K562 (cell line): ENCODE results near the gene MKNK1. TPM values are rescaled to one million over a fixed set of nuclear protein-coding genes. Genes with fewer than 3 reads are reported as not detected.

Experiments
- ATAC-seq: fragments of 200-7000 bp; cut with Tn5 transposase; 3 replicates; pipeline ENCODE4 v1.9.1; 2020; ENCODE audit warnings: moderate library complexity
- BruUV-seq: library from RNA; stranded (reverse); fragments of 400-500 nt; replicated peaks from 2 replicates; lab custom pipeline; 2021; lab: Mats Ljungman, UMichigan
- CTCF ChIA-PET: fragments of 300-600 bp; formaldehyde crosslinking; extraction: SDS; loops from one replicate; lab custom pipeline; 2021; ENCODE audit warnings: low intra/inter-chr PET ratio; lab: Yijun Ruan, JAX
- POLR2A ChIA-PET: fragments of 300-600, 350-650 bp; sonication (Branson Sonifier 250); formaldehyde crosslinking; extraction: SDS; loops from one replicate; lab custom pipeline; 2021; ENCODE audit warnings: antibody characterized with exemption, inconsistent platforms; lab: Yijun Ruan, JAX
- DNase-seq, 4 experiments: peaks; one replicate each; pipeline versions ENCODE4 v3.0.0 to v3.0.0-alpha.2; 2011 to 2018; ENCODE audit warnings: low spot score in 3 of 4, mixed read lengths in 3 of 4; ENCODE audit errors: extremely low read depth in 1 of 4
- FAIRE-seq: peaks from 2 replicates; lab custom pipeline; 2011; peaks lifted over from hg19 to GRCh38; lab: Jason Lieb, UNC
- H2AFZ ChIP-seq: 2 replicates; pipeline ENCODE4 v1.6.0; 2011; ENCODE audit warnings: low read depth, low read length, control low read depth, inconsistent platforms
- H3K27ac ChIP-seq: fragments of 200-600 bp; 3 replicates; pipeline ENCODE4 v1.8.0; 2011; ENCODE audit warnings: low read depth, mild to moderate bottlenecking, control low read depth, inconsistent platforms, low read length, moderate library complexity, mixed read lengths; ENCODE audit errors: extremely low read depth
- H3K27me3 ChIP-seq, 2 experiments: fragments of 300-600 bp in 1 of 2; 2 replicates in 1 of 2; 3 replicates in 1 of 2; pipeline versions ENCODE4 v1.6.0 to v1.8.0; 2011; ENCODE audit warnings: inconsistent platforms in 2 of 2, low read length in 2 of 2, mild to moderate bottlenecking in 1 of 2, mixed read lengths in 1 of 2, moderate library complexity in 1 of 2; ENCODE audit not compliant: control insufficient read depth in 2 of 2, insufficient read depth in 2 of 2
- H3K36me3 ChIP-seq: fragments of 300-600 bp; 3 replicates; pipeline ENCODE4 v1.8.0; 2011; ENCODE audit warnings: mild to moderate bottlenecking, low read length, inconsistent platforms; ENCODE audit not compliant: control insufficient read depth, insufficient read depth
- H3K4me1 ChIP-seq, 2 experiments: fragments of 200-600 bp in 1 of 2; replicated peaks in 1 of 2; 2 replicates in 1 of 2; 3 replicates in 1 of 2; pipeline versions ENCODE4 v1.5.1 to v1.8.0; 2011; ENCODE audit warnings: inconsistent platforms in 2 of 2, low read length in 2 of 2, mild to moderate bottlenecking in 1 of 2, mixed read lengths in 1 of 2, moderate library complexity in 1 of 2; ENCODE audit not compliant: control insufficient read depth in 2 of 2, insufficient read depth in 2 of 2
- H3K4me2 ChIP-seq: 2 replicates; pipeline ENCODE4 v1.6.1; 2011; ENCODE audit warnings: low read length, control low read depth, inconsistent platforms, mixed read lengths; ENCODE audit not compliant: insufficient read depth
- H3K4me3 ChIP-seq: fragments of 200-600 bp; sonication (generic), shearing (Covaris generic); 2 replicates; pipeline ENCODE4 v1.5.1; 2016; ENCODE audit warnings: control low read depth, inconsistent platforms
- H3K79me2 ChIP-seq: fragments of 200-600 bp; 3 replicates; pipeline ENCODE4 v1.8.0; 2011; ENCODE audit warnings: low read length, inconsistent platforms; ENCODE audit not compliant: control insufficient read depth, insufficient read depth
- H3K9ac ChIP-seq, 2 experiments: 2 replicates each; pipeline versions ENCODE4 v1.6.0 to v1.6.1; 2011; ENCODE audit warnings: low read depth in 2 of 2, low read length in 2 of 2, control low read depth in 1 of 2, inconsistent platforms in 1 of 2, mild to moderate bottlenecking in 1 of 2, mixed read lengths in 1 of 2; ENCODE audit not compliant: insufficient read depth in 1 of 2
- H3K9me1 ChIP-seq: one replicate; pipeline ENCODE4 v1.6.0; 2011; ENCODE audit warnings: inconsistent platforms, mild to moderate bottlenecking, low read length, moderate library complexity; ENCODE audit not compliant: control insufficient read depth, insufficient read depth
- H3K9me3 ChIP-seq: replicated peaks from 2 replicates; pipeline ENCODE4 v1.5.1; 2011; ENCODE audit warnings: low read depth, low read length, inconsistent platforms; ENCODE audit not compliant: control insufficient read depth, insufficient read depth
- H4K20me1 ChIP-seq: replicated peaks from 2 replicates; pipeline ENCODE4 v1.6.1; 2011; ENCODE audit warnings: low read length, inconsistent platforms, mixed read lengths; ENCODE audit not compliant: control insufficient read depth, insufficient read depth
- ATF7 ChIP-seq: fragments of 450-650 bp; IDR thresholded peaks from 2 replicates; pipeline ENCODE4 v1.7.1; 2014; ENCODE audit warnings: mild to moderate bottlenecking, moderate library complexity
- BDP1 ChIP-seq: IDR thresholded peaks from 3 replicates; pipeline ENCODE4 v1.6.1; 2011; ENCODE audit not compliant: insufficient read length, insufficient read depth
- BRF1 ChIP-seq: IDR thresholded peaks from 3 replicates; pipeline ENCODE4 v1.6.1; 2011; ENCODE audit warnings: borderline replicate concordance, mild to moderate bottlenecking; ENCODE audit not compliant: insufficient read length; ENCODE audit errors: extremely low read depth
- ETV6 ChIP-seq, 3 experiments: fragments of 150-350 bp in 1 of 3; sonication (generic) in 1 of 3; formaldehyde crosslinking in 1 of 3; IDR thresholded peaks; 2 replicates each; pipeline versions ENCODE4 v1.6.1 to v1.8.0; 2014 to 2022; ENCODE audit warnings: borderline replicate concordance in 2 of 3, low read depth in 2 of 3, antibody characterized with exemption in 1 of 3, low read length in 1 of 3, mild to moderate bottlenecking in 1 of 3, missing genetic modification reagents in 1 of 3
- EZH2 ChIP-seq: IDR thresholded peaks from 2 replicates; pipeline ENCODE4 v1.6.1; 2012; ENCODE audit warnings: low read depth, mild to moderate bottlenecking, inconsistent platforms, low read length, borderline replicate concordance
- IRF2 ChIP-seq: sonication (generic); formaldehyde crosslinking; IDR thresholded peaks from 2 replicates; pipeline ENCODE4 v1.8.1; 2022; ENCODE audit warnings: mild to moderate bottlenecking, missing genetic modification reagents
- NR4A1 ChIP-seq, 2 experiments: fragments of 250-450 bp in 1 of 2; fragments of 450-650 bp in 1 of 2; sonication (Bioruptor Pico) in 1 of 2; IDR thresholded peaks; 2 replicates each; pipeline versions ENCODE4 v1.4.0 to v1.6.1; 2016 to 2020; ENCODE audit warnings: mild to moderate bottlenecking in 2 of 2, missing compliant biosample characterization in 1 of 2, missing genetic modification characterization in 1 of 2, moderate library complexity in 1 of 2
- SMAD1 ChIP-seq: fragments of 150-350 bp; IDR thresholded peaks from 2 replicates; pipeline ENCODE4 v1.6.1; 2014; ENCODE audit warnings: low read length, low read depth; ENCODE audit not compliant: partially characterized antibody
- ZBTB7A ChIP-seq: IDR thresholded peaks from 2 replicates; pipeline ENCODE4 v1.6.1; 2011; ENCODE audit warnings: low read depth, mild to moderate bottlenecking, low read length, moderate library complexity, borderline replicate concordance; ENCODE audit not compliant: control insufficient read depth
- ZEB2 ChIP-seq: fragments of 450-650 bp; IDR thresholded peaks from 2 replicates; pipeline ENCODE4 v1.6.1; 2016
- ZNF717 ChIP-seq: fragments of 250-450 bp; sonication (Bioruptor Pico); IDR thresholded peaks from 2 replicates; pipeline ENCODE4 v1.5.0; 2021
- WGBS: fragments of 100-300 bp; shearing (Covaris generic); methylation state at CpG from one replicate; pipeline ENCODE4 v1.1.6; 2016; ENCODE audit warnings: low coverage, mixed read lengths; ENCODE audit not compliant: insufficient coverage; ENCODE audit errors: missing lambda C conversion rate; 5-methylcytosine and 5-hydroxymethylcytosine counted together
- in situ Hi-C: fragments of 300-500 bp; cut with MboI; formaldehyde crosslinking; loops from 4 replicates; pipeline ENCODE4 v1.15.0; 2018; ENCODE audit warnings: inconsistent platforms, mixed read lengths
- intact Hi-C: fragments of 100-400 bp; cut with micrococcal nuclease; formaldehyde crosslinking; loops from 2 replicates; pipeline ENCODE4 v1.14.2; 2022
- polyA plus RNA-seq, 8 experiments: library from polyadenylated mRNA; depleted of rRNA in 4 of 8; stranded (reverse) in 5 of 8; unstranded in 3 of 8; fragments of >200 nt; fragmentation: Nextera tagmentation in 2 of 8; fragmentation: Illumina TruSeq in 1 of 8; extraction: Ambion mirVana in 2 of 8; extraction: Trizol in 1 of 8; gene quantifications; 2 replicates each; pipeline versions ENCODE4 v1.2.1 to v1.2.3, GENCODE V29; 2011 to 2014; ENCODE audit warnings: inconsistent platforms in 1 of 8, missing spikeins in 1 of 8
- total RNA-seq, 7 experiments: library from RNA; depleted of rRNA in 6 of 7; stranded (reverse); fragments of >200 nt in 6 of 7; fragmentation: Illumina TruSeq in 2 of 7; extraction: Trizol in 2 of 7; gene quantifications; 2 replicates each; pipeline versions ENCODE4 v1.2.1 to v1.2.3, GENCODE V29; 2011 to 2021; ENCODE audit warnings: low replicate concordance in 1 of 7
- TF ChIP-seq, protein P1 (sequence below): fragments of 250-450 bp; sonication (Bioruptor Pico); IDR thresholded peaks from 2 replicates; pipeline ENCODE4 v1.4.0; 2020
- TF ChIP-seq, protein P2 (sequence below): sonication (generic); formaldehyde crosslinking; IDR thresholded peaks from 2 replicates; pipeline ENCODE4 v1.9.0; 2022; ENCODE audit warnings: mild to moderate bottlenecking, missing genetic modification reagents

Gene MKNK1
- total and polyA plus RNA-seq, 9 of the 15 experiments (the other 6 are each of a cell fraction or from before 2014, with no cell fraction given), result 27.7 to 51.3 (median 43.7) TPM

DNA sequence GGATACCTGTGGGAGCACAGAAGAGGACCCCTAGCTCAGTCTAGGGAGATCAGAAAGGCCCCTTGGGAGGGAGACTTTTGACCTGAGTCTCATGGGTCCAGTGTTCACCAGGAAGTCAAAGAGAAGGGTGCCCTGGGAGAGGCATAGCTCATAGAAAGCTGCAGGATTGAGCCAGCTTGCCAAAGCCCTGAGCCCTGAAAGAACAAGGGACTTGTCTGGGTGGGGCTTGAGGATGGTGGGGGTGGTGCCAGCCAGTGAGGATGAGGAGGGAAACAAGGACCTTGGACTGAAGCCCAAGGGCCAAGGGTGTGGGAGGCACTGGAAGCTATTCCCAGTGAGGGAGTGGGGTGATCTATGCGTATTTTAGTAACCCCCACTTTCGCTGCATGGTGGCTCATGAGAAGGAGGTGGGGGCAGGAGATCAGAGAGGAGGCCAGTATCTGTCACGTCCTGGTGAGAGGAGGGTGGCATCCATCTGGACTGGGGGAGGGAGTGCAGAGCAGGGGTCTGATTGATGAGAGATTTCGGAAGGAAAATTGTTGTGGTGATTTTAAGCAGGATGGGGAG lies 86.1 kb downstream of the MKNK1 start:
- ATAC-seq (no peak), FAIRE-seq (no peak), DNase-seq (no peak)
- BruUV-seq, result no TSS peak
- ChIA-PET CTCF (no interaction called here), POLR2A (interaction anchor here (0.6 to 5.7 kb wide), 8 partner anchors 10 to 1357 kb away, joined by 3 to 36 read pairs (median 4); no protein-coding TSS in a partner anchor)
- Histone ChIP-seq H3K27ac (no peak overlapping the region), H2AFZ (peak overlapping the region; percentile 17; the same call in 1 of the 2 replicates), H4K20me1 (no peaks in the 10 kb centered on the region), H3K9me3 (no peaks in the 10 kb centered on the region), H3K4me1 (peaks cover 65 to 74% of the 10 kb centered on the region in 2 experiments), H3K9me1 (peaks cover 4% of the 10 kb centered on the region), H3K36me3 (no peaks in the 10 kb centered on the region), H3K9ac (peak overlapping the region; percentile 4 to 64; a peak in 1 of 4 replicates), H3K79me2 (no peaks in the 10 kb centered on the region), H3K27me3 (no peaks in the 10 kb centered on the region), H3K4me2 (no peak overlapping the region), H3K4me3 (no peak overlapping the region)
- intact Hi-C loops, result no loop called here
- 68% methylated on average over 4 of the region's 4 CpGs for WGBS
- in situ Hi-C loops, result no loop called here
- no peak for TF ChIP-seq IRF2 (CRISPR knock-in tag)
- no peak for TF ChIP-seq BDP1
- TF ChIP-seq, protein P1, sequence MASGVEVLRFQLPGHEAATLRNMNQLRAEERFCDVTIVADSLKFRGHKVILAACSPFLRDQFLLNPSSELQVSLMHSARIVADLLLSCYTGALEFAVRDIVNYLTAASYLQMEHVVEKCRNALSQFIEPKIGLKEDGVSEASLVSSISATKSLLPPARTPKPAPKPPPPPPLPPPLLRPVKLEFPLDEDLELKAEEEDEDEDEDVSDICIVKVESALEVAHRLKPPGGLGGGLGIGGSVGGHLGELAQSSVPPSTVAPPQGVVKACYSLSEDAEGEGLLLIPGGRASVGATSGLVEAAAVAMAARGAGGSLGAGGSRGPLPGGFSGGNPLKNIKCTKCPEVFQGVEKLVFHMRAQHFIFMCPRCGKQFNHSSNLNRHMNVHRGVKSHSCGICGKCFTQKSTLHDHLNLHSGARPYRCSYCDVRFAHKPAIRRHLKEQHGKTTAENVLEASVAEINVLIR (CRISPR knock-in tag), result no peak
- TF ChIP-seq ETV6 (IDR thresholded peaks at IDR 0.05; ENCODE audit: borderline replicate concordance in 1 of 2, low read depth in 2 of 2, low read length in 1 of 2), result no peak
- TF ChIP-seq ETV6 (CRISPR knock-in tag; IDR thresholded peaks at IDR 0.05; ENCODE audit: borderline replicate concordance), result no peak
- TF ChIP-seq ATF7, result no peak
- TF ChIP-seq, protein P2, sequence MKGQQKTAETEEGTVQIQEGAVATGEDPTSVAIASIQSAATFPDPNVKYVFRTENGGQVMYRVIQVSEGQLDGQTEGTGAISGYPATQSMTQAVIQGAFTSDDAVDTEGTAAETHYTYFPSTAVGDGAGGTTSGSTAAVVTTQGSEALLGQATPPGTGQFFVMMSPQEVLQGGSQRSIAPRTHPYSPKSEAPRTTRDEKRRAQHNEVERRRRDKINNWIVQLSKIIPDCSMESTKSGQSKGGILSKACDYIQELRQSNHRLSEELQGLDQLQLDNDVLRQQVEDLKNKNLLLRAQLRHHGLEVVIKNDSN, result no peak
- TF ChIP-seq BRF1, result no peak
- no peak for TF ChIP-seq ZBTB7A
- TF ChIP-seq ZNF717 (CRISPR knock-in tag), result no peak
- TF ChIP-seq EZH2, result no peak
- TF ChIP-seq SMAD1, result no peak
- no peak for TF ChIP-seq ZEB2
- TF ChIP-seq NR4A1 (CRISPR knock-in tag; IDR thresholded peaks at IDR 0.05), result no peak
- TF ChIP-seq NR4A1 (tag; IDR thresholded peaks at IDR 0.05), result no peak
